AML-193 (cell line): Measurements from ENCODE around the gene PEPD.

Experiments used
- DNase-seq, 2 experiments: peaks; one replicate each; lab custom pipeline; 2025; lab: John Stamatoyannopoulos, UW

The PEPD gene

GRCh38 chr19:33511346-33511745 lies 10.2 kb downstream of the PEPD start:
- DNase-seq = no peak

GRCh38 chr19:33510462-33511194 lies 11.0 kb downstream of the PEPD start:
- DNase-seq = no peak

GRCh38 chr19:33509774-33510173 lies 11.8 kb downstream of the PEPD start:
- DNase-seq = no peak

GRCh38 chr19:33508941-33509614 lies 12.5 kb downstream of the PEPD start:
- DNase-seq = no peak

- no peak for DNase-seq
Observed at GRCh38 chr19:33508431-33508830, 13.2 kb downstream of the PEPD start.

GRCh38 chr19:33508009-33508408 lies 13.6 kb downstream of the PEPD start:
- no peak for DNase-seq

- no peak for DNase-seq
Observed at GRCh38 chr19:33507021-33507956, 14.3 kb downstream of the PEPD start.

- DNase-seq = no peak
Observed at GRCh38 chr19:33506498-33506897, 15.1 kb downstream of the PEPD start.

GRCh38 chr19:33505823-33506222 lies 15.8 kb downstream of the PEPD start:
- DNase-seq = no peak

- no peak for DNase-seq
Observed at GRCh38 chr19:33505148-33505547, 16.4 kb downstream of the PEPD start.

GRCh38 chr19:33504058-33504444 lies 17.5 kb downstream of the PEPD start:
- DNase-seq = no peak

- DNase-seq = no peak
Observed at GRCh38 chr19:33503433-33504057, 18.0 kb downstream of the PEPD start.

- no peak for DNase-seq
Observed at GRCh38 chr19:33503030-33503429, 18.6 kb downstream of the PEPD start.

- DNase-seq = no peak
Observed at GRCh38 chr19:33502521-33502920, 19.1 kb downstream of the PEPD start.

GRCh38 chr19:33501693-33502356 lies 19.8 kb downstream of the PEPD start:
- no peak for DNase-seq

GRCh38 chr19:33500991-33501390 lies 20.6 kb downstream of the PEPD start:
- no peak for DNase-seq

GRCh38 chr19:33500586-33500985 lies 21.0 kb downstream of the PEPD start:
- DNase-seq = no peak

- DNase-seq = no peak
Observed at GRCh38 chr19:33499671-33500506, 21.7 kb downstream of the PEPD start.

- DNase-seq = no peak
Observed at GRCh38 chr19:33499248-33499647, 22.3 kb downstream of the PEPD start.

GRCh38 chr19:33498391-33499000 lies 23.1 kb downstream of the PEPD start:
- DNase-seq = no peak
